Mammary microvascular endothelial cell (primary cell): ENCODE data around the gene OBP2B. TPM values are rescaled to one million over a fixed set of nuclear protein-coding genes. Genes with fewer than 3 reads are reported as not detected.

ENCODE experiments used
- total RNA-seq: library from RNA; depleted of rRNA; stranded (reverse); fragments of >200 nt; gene quantifications from 2 replicates; pipeline ENCODE4 v1.2.3, GENCODE V29; 2015

OBP2B gene, protein sequence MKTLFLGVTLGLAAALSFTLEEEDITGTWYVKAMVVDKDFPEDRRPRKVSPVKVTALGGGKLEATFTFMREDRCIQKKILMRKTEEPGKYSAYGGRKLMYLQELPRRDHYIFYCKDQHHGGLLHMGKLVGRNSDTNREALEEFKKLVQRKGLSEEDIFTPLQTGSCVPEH
- not detected in 2 replicates for total RNA-seq

DNA sequence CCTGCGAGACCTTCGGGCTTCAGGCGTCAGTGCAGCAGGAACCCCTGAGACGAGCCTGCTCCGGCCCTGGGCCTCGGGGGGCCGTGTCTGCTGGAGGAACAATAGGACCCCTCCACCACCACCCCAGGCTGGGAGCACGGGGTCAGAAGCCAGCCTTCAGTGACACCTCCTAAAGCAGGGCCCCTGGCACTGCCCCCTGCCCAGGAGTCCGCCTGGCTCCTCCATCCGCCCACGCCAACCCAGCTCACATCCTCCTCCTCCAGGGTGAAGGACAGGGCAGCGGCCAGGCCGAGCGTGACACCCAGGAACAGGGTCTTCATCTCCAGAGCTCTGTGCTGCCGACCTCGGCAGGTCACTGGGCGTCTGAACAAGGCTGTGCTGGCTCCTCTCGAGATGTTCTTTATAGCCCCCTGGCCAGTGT is at the start of gene OBP2B:
TSS of gene OBP2B (minus strand) at position 371 of the 421 bp plus-strand sequence. CDS start at position 320, 51 bp downstream.

DNA sequence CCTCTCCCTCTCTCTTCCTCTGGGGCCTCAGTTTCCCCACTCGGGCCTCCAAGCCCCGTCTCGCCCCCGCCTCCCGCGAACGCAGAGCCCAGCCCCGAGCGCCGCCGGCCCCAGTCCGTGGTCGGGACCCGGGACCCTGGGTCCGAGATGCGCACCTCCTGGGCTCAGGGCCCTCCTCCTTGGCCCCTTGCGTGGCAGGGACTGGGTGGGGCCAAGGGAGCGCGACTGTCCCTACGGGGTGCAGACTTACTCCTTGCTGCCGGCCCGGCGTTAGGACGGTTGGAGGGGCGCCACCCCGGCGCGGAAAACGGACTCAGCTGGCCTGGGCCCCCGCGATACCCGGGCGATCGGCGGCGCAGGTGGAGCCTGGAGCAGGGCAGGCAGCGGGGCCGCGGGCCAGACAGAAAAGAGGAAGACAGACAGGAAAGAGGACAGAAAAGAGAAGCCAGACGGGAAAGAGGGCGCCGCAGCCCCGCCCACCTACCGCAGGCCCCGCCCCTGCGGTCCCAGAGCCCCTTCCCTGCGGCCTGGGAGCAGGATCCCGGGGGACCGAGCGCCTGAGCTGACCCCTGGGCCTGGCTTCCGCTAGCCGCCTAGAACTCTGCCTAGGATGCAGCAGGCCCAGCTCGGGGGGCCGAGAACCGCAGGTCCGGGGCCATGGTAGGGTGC is 45.4 kb downstream of the OBP2B start, which contains the start of gene GBGT1:
TSS of gene GBGT1 (minus strand) at position 411 of the 669 bp plus-strand sequence. CDS start 1,502 bp downstream, outside the sequence.

Other genes with a start within 250 kb of the OBP2B start
- not detected in 2 replicates for gene GFI1B, start 230.6 kb downstream of the OBP2B start, total RNA-seq
- gene GTF3C5, start 178.3 kb downstream of the OBP2B start, total RNA-seq = 56.6 and 68.7 TPM in 2 replicates
- 0.07 and 0.10 TPM in 2 replicates for gene CEL, start 147.3 kb downstream of the OBP2B start, total RNA-seq
- 26.3 and 30.5 TPM in 2 replicates for gene RALGDS, start 88.0 kb downstream of the OBP2B start, total RNA-seq
- 6.0 and 6.4 TPM in 2 replicates for gene GBGT1, start 45.3 kb downstream of the OBP2B start, total RNA-seq
- gene ABO, start 66.0 kb upstream of the OBP2B start, total RNA-seq = not detected in 2 replicates
- 13.1 and 13.5 TPM in 2 replicates for gene SURF6, start 126.9 kb upstream of the OBP2B start, total RNA-seq
- gene MED22, start 138.9 kb upstream of the OBP2B start, total RNA-seq = 18.1 and 19.2 TPM in 2 replicates
- 2,602 and 2,758 TPM in 2 replicates for gene RPL7A, start 139.0 kb upstream of the OBP2B start, total RNA-seq
- 33.4 and 35.7 TPM in 2 replicates for gene SURF1, start 147.2 kb upstream of the OBP2B start, total RNA-seq
- gene SURF2, start 147.3 kb upstream of the OBP2B start, total RNA-seq = 11.5 and 17.1 TPM in 2 replicates
- 200 and 222 TPM in 2 replicates for gene SURF4, start 166.8 kb upstream of the OBP2B start, total RNA-seq
- gene STKLD1, start 167.1 kb upstream of the OBP2B start, total RNA-seq = 0.49 TPM in 1 of 2 replicates, not detected in the other
- gene REXO4, start 208.8 kb upstream of the OBP2B start, total RNA-seq = 21.1 and 23.7 TPM in 2 replicates
- 0.20 and 0.59 TPM in 2 replicates for gene ADAMTS13, start 213.1 kb upstream of the OBP2B start, total RNA-seq